CD14-positive monocyte (primary cell): Measurements from ENCODE around the gene DNAJC18. TPM values are rescaled to one million over a fixed set of nuclear protein-coding genes. Genes with fewer than 3 reads are reported as not detected.
A peak's percentile ranks its signal among the peaks of the same experiment; 100 is the strongest.
"Not testable (repeated sequence)": the region's sequence is repeated elsewhere in the genome, so short reads cannot be mapped to it uniquely, and the experiment has no call there.

ENCODE experiments used
- DNase-seq, 3 donors: peaks; one replicate each; pipeline ENCODE4 v3.0.0-alpha.2; 2011 to 2022
- H2AFZ ChIP-seq: 2 replicates; pipeline ENCODE4 v1.6.0; 2012; ENCODE audit warnings: mild to moderate bottlenecking, low read depth, low read length, inconsistent platforms; ENCODE audit not compliant: insufficient read depth, poor library complexity, severe bottlenecking
- H3K27ac ChIP-seq, 2 donors: 1 replicate in 1 of 2; 2 replicates in 1 of 2; pipeline ENCODE4 v1.5.1; 2012 to 2013; ENCODE audit warnings: low read length in 2 of 2, control low read depth in 1 of 2, inconsistent platforms in 1 of 2, low read depth in 1 of 2, mild to moderate bottlenecking in 1 of 2
- H3K27me3 ChIP-seq, 2 donors: one replicate each; pipeline versions ENCODE4 v1.6.0 to v1.6.1; 2011 to 2013; ENCODE audit warnings: low read length in 2 of 2; ENCODE audit not compliant: control insufficient read depth in 2 of 2, insufficient read depth in 2 of 2
- H3K36me3 ChIP-seq, 2 donors: replicated peaks in 1 of 2; 1 replicate in 1 of 2; 2 replicates in 1 of 2; pipeline versions ENCODE4 v1.5.1 to v1.6.1; 2012 to 2013; ENCODE audit warnings: low read length in 2 of 2, control low read depth in 1 of 2, inconsistent platforms in 1 of 2, mild to moderate bottlenecking in 1 of 2; ENCODE audit not compliant: insufficient read depth in 2 of 2, control insufficient read depth in 1 of 2
- H3K4me1 ChIP-seq, 2 donors: 1 replicate in 1 of 2; 2 replicates in 1 of 2; pipeline versions ENCODE4 v1.5.1 to v1.6.1; 2012 to 2013; ENCODE audit warnings: low read length in 2 of 2, control low read depth in 1 of 2, inconsistent platforms in 1 of 2, mild to moderate bottlenecking in 1 of 2, moderate library complexity in 1 of 2; ENCODE audit not compliant: insufficient read depth in 2 of 2, control insufficient read depth in 1 of 2
- H3K4me2 ChIP-seq: replicated peaks from 2 replicates; pipeline ENCODE3; 2012; ENCODE audit warnings: low read length, moderate library complexity, mild to moderate bottlenecking; ENCODE audit not compliant: poor library complexity, severe bottlenecking; ENCODE audit errors: extremely low read depth
- H3K4me3 ChIP-seq, 3 experiments: fragments of 200-600 bp in 1 of 3; sonication (generic) in 1 of 3; replicated peaks in 1 of 3; 1 replicate in 2 of 3; 2 replicates in 1 of 3; pipeline ENCODE4 v1.5.1; 2011 to 2013; ENCODE audit warnings: low read length in 3 of 3, mild to moderate bottlenecking in 3 of 3, control low read depth in 2 of 3, low read depth in 2 of 3, inconsistent platforms in 1 of 3, moderate library complexity in 1 of 3
- H3K79me2 ChIP-seq: 2 replicates; pipeline ENCODE4 v1.6.0; 2012; ENCODE audit warnings: mild to moderate bottlenecking, control low read depth, inconsistent platforms, low read length, moderate library complexity; ENCODE audit not compliant: insufficient read depth
- H3K9ac ChIP-seq: 2 replicates; pipeline ENCODE4 v1.6.0; 2017; ENCODE audit warnings: low read length, mild to moderate bottlenecking; ENCODE audit not compliant: insufficient read depth, poor library complexity, severe bottlenecking
- H3K9me3 ChIP-seq, 2 donors: replicated peaks in 1 of 2; 1 replicate in 1 of 2; 2 replicates in 1 of 2; pipeline versions ENCODE4 v1.5.1 to v1.6.1; 2012 to 2013; ENCODE audit warnings: low read length in 2 of 2, control low read depth in 1 of 2; ENCODE audit not compliant: control insufficient read depth in 1 of 2, insufficient read depth in 1 of 2
- H4K20me1 ChIP-seq: 2 replicates; pipeline ENCODE4 v1.6.0; 2012; ENCODE audit warnings: mild to moderate bottlenecking, low read length, control low read depth, moderate library complexity; ENCODE audit not compliant: insufficient read depth
- H3K27ac Mint-ChIP-seq, 7 donors: one replicate each; pipeline ENCODE4 v1.8.0; 2020; ENCODE audit warnings: mild to moderate bottlenecking in 7 of 7, mixed read lengths in 7 of 7, moderate library complexity in 6 of 7, inconsistent platforms in 2 of 7
- H3K27me3 Mint-ChIP-seq, 3 donors: one replicate each; pipeline ENCODE4 v1.8.0; 2021 to 2022; ENCODE audit warnings: low read depth in 3 of 3, mild to moderate bottlenecking in 3 of 3, mixed read lengths in 3 of 3, moderate library complexity in 3 of 3, inconsistent platforms in 1 of 3
- H3K36me3 Mint-ChIP-seq, 2 donors: one replicate each; pipeline ENCODE4 v1.8.0; 2020; ENCODE audit warnings: mixed read lengths in 2 of 2, inconsistent platforms in 1 of 2, mild to moderate bottlenecking in 1 of 2
- H3K4me1 Mint-ChIP-seq: one replicate; pipeline ENCODE4 v1.8.0; 2020; ENCODE audit warnings: mild to moderate bottlenecking, mixed read lengths
- H3K4me3 Mint-ChIP-seq, 2 donors: one replicate each; pipeline ENCODE4 v1.8.0; 2020; ENCODE audit warnings: mild to moderate bottlenecking in 2 of 2, mixed read lengths in 2 of 2, moderate library complexity in 1 of 2
- H3K9me3 Mint-ChIP-seq, 7 donors: one replicate each; pipeline ENCODE4 v1.8.0; 2020 to 2022; ENCODE audit warnings: mixed read lengths in 7 of 7, mild to moderate bottlenecking in 6 of 7, moderate library complexity in 6 of 7, inconsistent platforms in 2 of 7
- WGBS: methylation state at CpG from one replicate; pipeline ENCODE4 v1.1.5; 2013; ENCODE audit warnings: missing lambda C conversion rate; ENCODE audit not compliant: insufficient coverage; 5-methylcytosine and 5-hydroxymethylcytosine counted together
- intact Hi-C, 2 donors: fragments of 100-400 bp; cut with micrococcal nuclease; formaldehyde crosslinking; loops; one replicate each; pipeline versions ENCODE4 v1.15.0 to v1.15.1; 2023
- polyA plus RNA-seq, 3 donors: library from polyadenylated mRNA; depleted of rRNA in 1 of 3; unstranded in 2 of 3; stranded (reverse) in 1 of 3; fragments of 300-500 nt in 2 of 3; fragments of >200 nt in 1 of 3; fragmentation: Illumina TruSeq in 2 of 3; gene quantifications; 1 replicate in 2 of 3; 2 replicates in 1 of 3; pipeline ENCODE4 v1.2.3, GENCODE V29; 2012 to 2021
- TF ChIP-seq, protein P1 (sequence below): fragments of 200-600 bp; IDR thresholded peaks from one replicate; pipeline ENCODE4 v1.8.0; 2022; ENCODE audit warnings: antibody characterized with exemption, mild to moderate bottlenecking

The DNAJC18 gene
- polyA plus RNA-seq, 3 donors, result 0.87 to 2.6 (median 2.2) TPM

DNA sequence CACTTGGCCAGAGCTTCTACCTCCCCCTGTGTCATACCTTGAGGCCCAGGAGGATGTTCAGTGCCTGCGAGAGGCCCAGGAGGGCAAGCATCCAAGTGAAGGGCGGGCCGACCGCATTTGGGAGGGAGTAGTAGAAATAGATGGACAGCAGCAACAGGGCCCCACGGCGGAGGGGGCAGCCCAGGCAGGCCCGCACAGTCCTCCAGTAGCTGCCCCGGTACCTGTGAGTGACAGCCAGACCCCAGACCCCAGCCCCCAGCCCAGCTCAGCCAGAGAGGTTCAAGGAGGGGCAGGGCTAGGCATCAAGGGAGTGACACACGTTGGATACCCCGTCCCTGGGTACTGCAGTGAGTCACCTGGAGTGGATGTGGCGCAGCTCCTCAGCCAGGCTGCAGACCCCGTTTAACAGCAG is 41.8 kb upstream of the DNAJC18 start:
- Histone ChIP-seq H3K36me3 (peaks cover 22 to 28% of the 10 kb centered on the region in 2 donors), H3K4me2 (peak overlapping the region; percentile 98), H3K27ac (peak overlapping the region; percentile 91 to 92), H3K27me3 (no peaks in the 10 kb centered on the region), H4K20me1 (peaks cover 46% of the 10 kb centered on the region), H3K79me2 (peaks cover 55% of the 10 kb centered on the region), H3K4me3 (peak overlapping the region; percentile 51 to 85 (median 81)), H3K4me1 (peaks cover 71 to 85% of the 10 kb centered on the region in 2 donors), H2AFZ (peak overlapping the region; percentile 83), H3K9ac (peak overlapping the region; percentile 73), H3K9me3 (no peaks in the 10 kb centered on the region)
- 0% methylated on average over 11 of the region's 12 CpGs for WGBS
- Mint-ChIP-seq H3K27ac (peak overlapping the region; percentile 75 to 99 (median 94)), H3K9me3 (no peaks in the 10 kb centered on the region), H3K36me3 (peaks cover 27 to 39% of the 10 kb centered on the region in 2 donors), H3K4me1 (peaks cover 77% of the 10 kb centered on the region), H3K4me3 (peak overlapping the region; percentile 88 to 97), H3K27me3 (no peaks in the 10 kb centered on the region)
- TF ChIP-seq, protein P1, sequence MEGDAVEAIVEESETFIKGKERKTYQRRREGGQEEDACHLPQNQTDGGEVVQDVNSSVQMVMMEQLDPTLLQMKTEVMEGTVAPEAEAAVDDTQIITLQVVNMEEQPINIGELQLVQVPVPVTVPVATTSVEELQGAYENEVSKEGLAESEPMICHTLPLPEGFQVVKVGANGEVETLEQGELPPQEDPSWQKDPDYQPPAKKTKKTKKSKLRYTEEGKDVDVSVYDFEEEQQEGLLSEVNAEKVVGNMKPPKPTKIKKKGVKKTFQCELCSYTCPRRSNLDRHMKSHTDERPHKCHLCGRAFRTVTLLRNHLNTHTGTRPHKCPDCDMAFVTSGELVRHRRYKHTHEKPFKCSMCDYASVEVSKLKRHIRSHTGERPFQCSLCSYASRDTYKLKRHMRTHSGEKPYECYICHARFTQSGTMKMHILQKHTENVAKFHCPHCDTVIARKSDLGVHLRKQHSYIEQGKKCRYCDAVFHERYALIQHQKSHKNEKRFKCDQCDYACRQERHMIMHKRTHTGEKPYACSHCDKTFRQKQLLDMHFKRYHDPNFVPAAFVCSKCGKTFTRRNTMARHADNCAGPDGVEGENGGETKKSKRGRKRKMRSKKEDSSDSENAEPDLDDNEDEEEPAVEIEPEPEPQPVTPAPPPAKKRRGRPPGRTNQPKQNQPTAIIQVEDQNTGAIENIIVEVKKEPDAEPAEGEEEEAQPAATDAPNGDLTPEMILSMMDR, result no peak
- intact Hi-C loops, result no loop called here
- peak in 1 of 3 donors; percentile 53 for DNase-seq

DNA sequence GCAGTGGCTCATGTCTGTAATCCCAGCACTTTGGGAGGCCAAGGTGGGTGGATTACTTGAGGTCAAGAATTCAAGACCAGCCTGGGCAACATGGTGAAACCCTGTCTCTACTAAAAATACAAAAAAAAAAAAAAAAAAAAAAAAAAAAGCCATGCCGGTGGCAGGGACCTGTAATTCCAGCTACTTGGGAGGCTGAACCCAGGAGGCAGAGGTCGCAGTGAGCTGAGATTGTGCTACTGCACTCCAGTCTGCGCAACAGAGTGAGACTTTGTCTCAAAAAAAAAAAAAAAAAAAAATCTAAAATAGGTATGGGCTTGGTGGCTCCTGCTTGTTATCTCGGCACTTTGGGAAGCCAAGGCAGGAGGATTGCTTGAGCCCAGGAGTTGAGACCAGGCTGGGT is 40.4 kb upstream of the DNAJC18 start:
- Histone ChIP-seq H3K27ac (peak overlapping the region in 1 of 2 donors; percentile 53), H3K4me1 (peaks cover 82 to 94% of the 10 kb centered on the region in 2 donors), H4K20me1 (peaks cover 59% of the 10 kb centered on the region), H3K36me3 (peaks cover 24 to 35% of the 10 kb centered on the region in 2 donors), H3K79me2 (peaks cover 66% of the 10 kb centered on the region)
- peaks cover 35 to 49% of the 10 kb centered on the region in 2 donors for H3K36me3 Mint-ChIP-seq
- WGBS, result no CpG with 5 or more reads among the region's 4 CpGs
- H3K4me3 Mint-ChIP-seq, H3K27ac Mint-ChIP-seq, H3K4me2 ChIP-seq, H2AFZ ChIP-seq, H3K27me3 Mint-ChIP-seq, DNase-seq, H3K4me3 ChIP-seq, H3K27me3 ChIP-seq, H3K9me3 ChIP-seq, intact Hi-C loops, H3K9me3 Mint-ChIP-seq, H3K9ac ChIP-seq: not testable (repeated sequence)
- peaks cover 84% of the 10 kb centered on the region for H3K4me1 Mint-ChIP-seq

DNA sequence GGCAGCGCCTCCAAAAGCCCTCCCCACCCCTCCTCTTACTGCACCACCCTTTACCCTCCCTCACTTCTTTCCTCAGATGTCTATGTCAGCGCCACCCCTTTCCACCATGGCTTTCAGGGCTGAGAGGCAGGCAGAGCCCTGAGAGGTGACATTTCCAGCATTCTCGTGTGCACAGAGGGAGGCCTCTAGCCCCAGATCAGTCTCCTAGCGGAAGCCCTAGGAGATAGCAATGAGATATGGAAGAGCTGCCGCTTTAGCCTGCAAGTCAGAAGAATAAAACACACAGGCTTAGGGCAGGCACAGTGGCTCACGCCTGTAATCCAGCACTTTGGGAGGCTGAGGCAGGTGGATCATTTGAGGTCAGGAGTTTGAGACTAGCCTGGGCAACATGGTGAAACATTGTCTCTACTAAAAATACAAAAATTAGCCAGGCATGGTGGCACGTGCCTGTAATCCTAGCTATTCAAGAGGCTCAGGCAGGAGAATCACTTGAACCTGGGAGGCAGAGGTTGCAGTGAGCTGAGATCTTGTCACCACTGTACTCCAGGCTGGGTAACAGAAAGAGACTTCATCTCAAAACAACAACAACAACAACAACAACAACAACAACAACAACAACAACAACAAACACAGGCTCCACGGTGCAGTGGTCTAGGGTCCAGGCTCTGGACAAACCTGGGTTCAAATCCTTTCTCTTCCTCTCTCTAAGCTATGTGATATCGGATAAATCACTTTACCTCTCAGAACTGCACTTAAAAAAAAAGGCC is 39.5 kb upstream of the DNAJC18 start:
- DNase-seq, H3K9me3 Mint-ChIP-seq, H2AFZ ChIP-seq, H3K9me3 ChIP-seq, H3K27me3 Mint-ChIP-seq, H3K4me3 ChIP-seq, intact Hi-C loops, H3K9ac ChIP-seq, H3K27me3 ChIP-seq: not testable (repeated sequence)
- peaks cover 73% of the 10 kb centered on the region for H3K79me2 ChIP-seq
- Mint-ChIP-seq H3K27ac (peak overlapping the region in 6 of 7 donors; percentile 53 to 84 (median 66)), H3K4me3 (peak overlapping the region in 1 of 2 donors; percentile 24), H3K36me3 (peaks cover 40 to 50% of the 10 kb centered on the region in 2 donors), H3K4me1 (peaks cover 86% of the 10 kb centered on the region)
- WGBS, result 76% methylated on average over 5 of the region's 9 CpGs
- H3K4me1 ChIP-seq, result peaks cover 86 to 96% of the 10 kb centered on the region in 2 donors
- H3K27ac ChIP-seq, result peak overlapping the region in 1 of 2 donors; percentile 53
- H4K20me1 ChIP-seq, result peaks cover 62% of the 10 kb centered on the region
- peaks cover 24 to 35% of the 10 kb centered on the region in 2 donors for H3K36me3 ChIP-seq
- peak overlapping the region; percentile 1 for H3K4me2 ChIP-seq
